GM12873 (cell line): Measurements from ENCODE around the gene INHBA.

ENCODE experiments used
- TF ChIP-seq, protein P1 (sequence below): IDR thresholded peaks from 2 replicates; pipeline ENCODE4 v1.5.1; 2012; ENCODE audit warnings: low read depth, mild to moderate bottlenecking, moderate library complexity, low read length, control low read depth; ENCODE audit not compliant: insufficient read depth; ENCODE audit errors: missing control alignments

The INHBA gene

GRCh38 chr7:41730161-41730560 lies 27.3 kb upstream of the INHBA start:
- TF ChIP-seq, protein P1, sequence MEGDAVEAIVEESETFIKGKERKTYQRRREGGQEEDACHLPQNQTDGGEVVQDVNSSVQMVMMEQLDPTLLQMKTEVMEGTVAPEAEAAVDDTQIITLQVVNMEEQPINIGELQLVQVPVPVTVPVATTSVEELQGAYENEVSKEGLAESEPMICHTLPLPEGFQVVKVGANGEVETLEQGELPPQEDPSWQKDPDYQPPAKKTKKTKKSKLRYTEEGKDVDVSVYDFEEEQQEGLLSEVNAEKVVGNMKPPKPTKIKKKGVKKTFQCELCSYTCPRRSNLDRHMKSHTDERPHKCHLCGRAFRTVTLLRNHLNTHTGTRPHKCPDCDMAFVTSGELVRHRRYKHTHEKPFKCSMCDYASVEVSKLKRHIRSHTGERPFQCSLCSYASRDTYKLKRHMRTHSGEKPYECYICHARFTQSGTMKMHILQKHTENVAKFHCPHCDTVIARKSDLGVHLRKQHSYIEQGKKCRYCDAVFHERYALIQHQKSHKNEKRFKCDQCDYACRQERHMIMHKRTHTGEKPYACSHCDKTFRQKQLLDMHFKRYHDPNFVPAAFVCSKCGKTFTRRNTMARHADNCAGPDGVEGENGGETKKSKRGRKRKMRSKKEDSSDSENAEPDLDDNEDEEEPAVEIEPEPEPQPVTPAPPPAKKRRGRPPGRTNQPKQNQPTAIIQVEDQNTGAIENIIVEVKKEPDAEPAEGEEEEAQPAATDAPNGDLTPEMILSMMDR = no peak

- TF ChIP-seq, protein P1 = no peak
Observed at GRCh38 chr7:41729059-41729458, 26.2 kb upstream of the INHBA start.

GRCh38 chr7:41725013-41725412 lies 22.1 kb upstream of the INHBA start:
- TF ChIP-seq, protein P1 = no peak

GRCh38 chr7:41720886-41721285 lies 18.0 kb upstream of the INHBA start:
- TF ChIP-seq, protein P1 = no peak

DNA sequence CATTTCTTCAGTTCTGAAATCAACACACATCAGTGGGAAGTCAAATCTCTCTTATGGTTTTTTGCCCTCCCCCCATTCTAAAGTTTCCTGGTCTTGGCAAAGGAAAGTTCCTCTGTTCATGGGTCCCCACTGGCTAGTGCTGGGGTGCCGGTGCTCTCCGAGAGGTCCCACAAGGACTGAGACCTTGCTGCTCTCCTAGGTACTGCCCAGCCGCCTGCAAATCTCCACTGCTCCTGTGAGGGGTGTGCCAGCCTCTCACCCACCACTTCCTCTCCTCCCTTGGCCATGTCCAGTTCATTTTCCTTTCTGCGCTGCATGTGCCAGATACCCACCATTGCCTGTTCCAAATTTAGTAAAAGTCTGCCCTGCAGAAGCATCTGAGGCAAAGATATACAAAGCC lies 17.2 kb upstream of the INHBA start:
- TF ChIP-seq, protein P1 = no peak

DNA sequence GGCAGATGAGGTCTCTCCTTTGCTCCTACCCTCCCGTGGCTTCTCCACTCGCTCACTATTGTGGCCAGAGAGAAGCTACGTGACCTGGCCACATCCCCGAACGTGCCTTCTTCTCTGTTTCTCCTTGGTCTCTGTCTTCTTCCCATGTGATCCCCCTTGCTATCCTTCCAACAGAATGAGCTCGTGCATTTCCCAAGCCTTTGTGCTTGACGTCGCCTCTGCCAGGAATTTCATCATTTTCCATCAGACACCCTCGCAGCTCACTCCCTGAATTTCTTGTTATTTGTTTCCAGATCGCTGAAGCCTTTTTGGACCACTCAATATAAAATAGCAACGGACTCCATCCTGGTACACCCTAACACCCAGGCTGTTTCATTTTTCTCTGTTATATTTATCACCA lies 13.8 kb upstream of the INHBA start:
- TF ChIP-seq, protein P1 = no peak

GRCh38 chr7:41715000-41715399 lies 12.1 kb upstream of the INHBA start:
- TF ChIP-seq, protein P1 = no peak
